Heart right ventricle (tissue), 16 donors: Measurements from ENCODE around the gene LRRC8D. TPM values are rescaled to one million over a fixed set of nuclear protein-coding genes. Genes with fewer than 3 reads are reported as not detected.

ENCODE experiments used
- ATAC-seq, 8 donors: fragments of 200-7000 bp; cut with Tn5 transposase; one replicate each; pipeline ENCODE4 v1.9.1; 2020; ENCODE audit warnings: mild to moderate bottlenecking in 8 of 8, moderate library complexity in 8 of 8, moderate number of reproducible peaks in 1 of 8
- DNase-seq, 2 donors: peaks; one replicate each; pipeline ENCODE4 v3.0.0-alpha.2; 2020
- H3K27ac ChIP-seq, 10 donors: fragments of 200-600 bp; sonication (generic) in 2 of 10; one replicate each; pipeline versions ENCODE4 v1.5.0 to v1.8.0; 2020 to 2022; ENCODE audit warnings: mild to moderate bottlenecking in 3 of 10
- H3K27me3 ChIP-seq, 7 donors: fragments of 200-600 bp; one replicate each; pipeline ENCODE4 v1.8.0; 2021 to 2022; ENCODE audit warnings: mild to moderate bottlenecking in 2 of 7
- H3K36me3 ChIP-seq, 9 donors: fragments of 200-600 bp; sonication (generic) in 1 of 9; one replicate each; pipeline versions ENCODE4 v1.5.0 to v1.8.0; 2020 to 2022; ENCODE audit warnings: mild to moderate bottlenecking in 2 of 9
- H3K4me1 ChIP-seq, 9 donors: fragments of 200-600 bp; sonication (generic) in 1 of 9; one replicate each; pipeline versions ENCODE4 v1.5.0 to v1.8.0; 2020 to 2022; ENCODE audit warnings: mild to moderate bottlenecking in 4 of 9
- H3K4me3 ChIP-seq, 10 donors: fragments of 200-600 bp; sonication (generic) in 2 of 10; one replicate each; pipeline versions ENCODE4 v1.5.0 to v1.8.0; 2020 to 2022; ENCODE audit warnings: mild to moderate bottlenecking in 7 of 10, moderate library complexity in 2 of 10
- H3K9me3 ChIP-seq, 11 donors: fragments of 200-600 bp in 10 of 11; sonication (generic) in 2 of 11; one replicate each; pipeline versions ENCODE4 v1.5.0 to v1.8.0; 2013 to 2022; ENCODE audit warnings: mild to moderate bottlenecking in 2 of 11, control low read depth in 1 of 11, moderate library complexity in 1 of 11
- CTCF ChIP-seq, 9 donors: fragments of 200-600 bp; sonication (generic) in 2 of 9; IDR thresholded peaks; one replicate each; pipeline versions ENCODE4 v1.5.0 to v1.8.0; 2021 to 2022; ENCODE audit warnings: antibody characterized with exemption in 9 of 9, mild to moderate bottlenecking in 5 of 9, moderate library complexity in 1 of 9
- WGBS, 2 donors: extraction: QIAGEN DNeasy Blood & Tissue Kit; methylation state at CpG; one replicate each; pipeline ENCODE4 v1.1.7; 2013; ENCODE audit warnings: inconsistent platforms in 1 of 2; 5-methylcytosine and 5-hydroxymethylcytosine counted together
- intact Hi-C, 10 donors: fragments of 100-400 bp; cut with DNase I; formaldehyde crosslinking; loops; one replicate each; pipeline versions ENCODE4 v1.11.1 to v1.14.2; 2022
- polyA plus RNA-seq, 2 donors: library from polyadenylated mRNA; stranded (reverse); fragments of 200-250 nt; gene quantifications; one replicate each; pipeline ENCODE4 v1.2.3, GENCODE V29; 2013
- total RNA-seq, 10 donors: library from RNA; stranded (reverse); fragmentation: NEBNext Ultra II Directional in 3 of 10; extraction: Animal tissue kit (Norgen Biotek cat#: 25700) in 3 of 10; gene quantifications; one replicate each; pipeline versions ENCODE4 v1.2.1 to v1.2.4, GENCODE V29; 2021 to 2023
- donor health status: Arrhythmogenic right ventricular cardiomyopathy.
- donor health status: ischemic (EF 13 %, LVEDD 7.1; RV severe dilation, severe dysfunction).
- donor health status: healthy with polysubstance abuse.
- donor health status: DM: no; HTN: yes; CAD: no.
- donor health status: DM: no; HTN: no; CAD: no.
- donor health status: ischemic (EF 25% LVEDD 6.9; RV normal size, moderate dysfunction).
- donor health status: ischemic (EF 25% LVEDD 5.7; RV mildly dilated, moderate dysfunction).
- donor health status: healthy.
- donor health status: DM: yes; HTN: yes; CAD: no.
- donor health status: Ischemic cardiomyopathy.
- donor health status: ischemic (EF 35%, LVEDD 5.7; RV mildly dilated, moderate dysfunction).
- donor health status: nonischemic (EF 11% LVEDD 7.7; RV severe dilation, severe dysfunction).
- donor health status: DM: yes; HTN: yes; CAD: no.
- donor health status: PGD.
- donor health status: ischemic (EF 29% LVEDD 5.4; RV normal size, mild dysfunction).
- donor health status: nonischemic (EF 23%, LVEDD 6.1; RV moderate dilation, normal function).

The LRRC8D gene
- total and polyA plus RNA-seq, 12 donors: 3.0 to 11.0 (median 6.6) TPM

- H3K27me3 ChIP-seq: no peaks in the 10 kb centered on the region
- 64 to 72% methylated on average over 6 of the region's 6 CpGs for WGBS, 2 donors
- intact Hi-C loops: loop anchor here in 2 of 10 donors (10.0 kb wide), 1 partner anchor 60 kb away; no protein-coding TSS in a partner anchor
- ATAC-seq: peak in 7 of 8 donors; percentile 27 to 60 (median 44)
- H3K4me1 ChIP-seq: peaks cover 12 to 71% (median 61%) of the 10 kb centered on the region in 9 donors
- no peaks in the 10 kb centered on the region for H3K36me3 ChIP-seq
- DNase-seq: peak in 1 of 2 donors; percentile 16
- peak overlapping the region in 9 of 10 donors; percentile 24 to 78 (median 56) for H3K27ac ChIP-seq
- no peak for TF ChIP-seq CTCF (IDR thresholded peaks at IDR 0.05)
- no peaks in the 10 kb centered on the region for H3K9me3 ChIP-seq
- no peak overlapping the region for H3K4me3 ChIP-seq
Measured at GRCh38 chr1:89904219-89904980, 83.6 kb downstream of the LRRC8D start.

GRCh38 chr1:89905395-89906058 lies 84.7 kb downstream of the LRRC8D start:
- Histone ChIP-seq H3K4me1 (peaks cover 12 to 82% (median 68%) of the 10 kb centered on the region in 9 donors), H3K4me3 (no peak overlapping the region), H3K27me3 (no peaks in the 10 kb centered on the region), H3K9me3 (no peaks in the 10 kb centered on the region), H3K36me3 (no peaks in the 10 kb centered on the region), H3K27ac (peak overlapping the region in 3 of 10 donors; percentile 66 to 79 (median 68))
- no peak for TF ChIP-seq CTCF (IDR thresholded peaks at IDR 0.05)
- no peak for DNase-seq
- WGBS, 2 donors: 89 to 92% methylated on average over 5 of the region's 5 CpGs
- ATAC-seq: no peak
- intact Hi-C loops: loop anchor here in 5 of 10 donors (5.0 to 10.0 kb wide), 3 partner anchors 48 to 63 kb away; no protein-coding TSS in a partner anchor

GRCh38 chr1:89906088-89906487 lies 85.3 kb downstream of the LRRC8D start:
- 85 to 91% methylated on average over 5 of the region's 5 CpGs for WGBS, 2 donors
- Histone ChIP-seq H3K27me3 (no peaks in the 10 kb centered on the region), H3K27ac (peak overlapping the region in 9 of 10 donors; percentile 11 to 79 (median 57)), H3K9me3 (no peaks in the 10 kb centered on the region), H3K4me1 (peaks cover 12 to 85% (median 68%) of the 10 kb centered on the region in 9 donors), H3K36me3 (no peaks in the 10 kb centered on the region), H3K4me3 (no peak overlapping the region)
- DNase-seq (no peak), ATAC-seq (no peak)
- intact Hi-C loops: loop anchor here in 5 of 10 donors (5.0 to 10.0 kb wide), 3 partner anchors 49 to 64 kb away; no protein-coding TSS in a partner anchor
- TF ChIP-seq CTCF (IDR thresholded peaks at IDR 0.05): no peak

- ATAC-seq (no peak), DNase-seq (no peak)
- H3K27me3 ChIP-seq: no peaks in the 10 kb centered on the region
- TF ChIP-seq CTCF (IDR thresholded peaks at IDR 0.05): no peak
- 88 to 92% methylated on average over 2 of the region's 2 CpGs for WGBS, 2 donors
- no peak overlapping the region for H3K4me3 ChIP-seq
- no peaks in the 10 kb centered on the region for H3K9me3 ChIP-seq
- peak overlapping the region in 6 of 10 donors; percentile 31 to 79 (median 66) for H3K27ac ChIP-seq
- intact Hi-C loops: loop anchor here in 5 of 10 donors (5.0 to 10.0 kb wide), 3 partner anchors 50 to 65 kb away; no protein-coding TSS in a partner anchor
- no peaks in the 10 kb centered on the region for H3K36me3 ChIP-seq
- peaks cover 12 to 83% (median 72%) of the 10 kb centered on the region in 9 donors for H3K4me1 ChIP-seq
Measured at GRCh38 chr1:89907727-89908212, 86.9 kb downstream of the LRRC8D start.
